ENCODE results near the gene CNTN4. TPM values are rescaled to one million over a fixed set of nuclear protein-coding genes. Genes with fewer than 3 reads are reported as not detected.

CNTN4 gene
- total RNA-seq, 1 donor from 2014 or later = not detected

GRCh38 chr3:2261747-2262146, 163.1 kb downstream of the CNTN4 start:
- intact Hi-C loops (cut with micrococcal nuclease) = no loop called here

- intact Hi-C loops (cut with micrococcal nuclease) = no loop called here
Observed at GRCh38 chr3:2262204-2262603, 163.5 kb downstream of the CNTN4 start.

GRCh38 chr3:2266606-2267005, 167.9 kb downstream of the CNTN4 start:
- intact Hi-C loops (cut with micrococcal nuclease) = no loop called here

GRCh38 chr3:2268779-2269178, 170.1 kb downstream of the CNTN4 start:
- intact Hi-C loops (cut with micrococcal nuclease) = no loop called here

- intact Hi-C loops (cut with micrococcal nuclease) = no loop called here
Observed at GRCh38 chr3:2274526-2274925, 175.9 kb downstream of the CNTN4 start.

GRCh38 chr3:2283818-2284217, 185.2 kb downstream of the CNTN4 start:
- intact Hi-C loops (cut with micrococcal nuclease) = no loop called here

GRCh38 chr3:2300938-2301337, 202.3 kb downstream of the CNTN4 start:
- intact Hi-C loops (cut with micrococcal nuclease) = no loop called here

GRCh38 chr3:2301361-2301760, 202.7 kb downstream of the CNTN4 start:
- intact Hi-C loops (cut with micrococcal nuclease) = no loop called here

- intact Hi-C loops (cut with micrococcal nuclease) = no loop called here
Observed at GRCh38 chr3:2303566-2303965, 204.9 kb downstream of the CNTN4 start.

- intact Hi-C loops (cut with micrococcal nuclease) = no loop called here
Observed at GRCh38 chr3:2311022-2311421, 212.4 kb downstream of the CNTN4 start.

GRCh38 chr3:2317521-2317920, 218.9 kb downstream of the CNTN4 start:
- intact Hi-C loops (cut with micrococcal nuclease) = no loop called here

GRCh38 chr3:2334921-2335320, 236.3 kb downstream of the CNTN4 start:
- intact Hi-C loops (cut with micrococcal nuclease) = no loop called here

- intact Hi-C loops (cut with micrococcal nuclease) = no loop called here
Observed at GRCh38 chr3:2343031-2343682, 244.5 kb downstream of the CNTN4 start.

- intact Hi-C loops (cut with micrococcal nuclease) = no loop called here
Observed at GRCh38 chr3:2352134-2352762, 253.6 kb downstream of the CNTN4 start.

GRCh38 chr3:2354702-2355101, 256.0 kb downstream of the CNTN4 start:
- intact Hi-C loops (cut with micrococcal nuclease) = no loop called here

- intact Hi-C loops (cut with micrococcal nuclease) = no loop called here
Observed at GRCh38 chr3:2356298-2356950, 257.8 kb downstream of the CNTN4 start.

GRCh38 chr3:2360815-2361214, 262.1 kb downstream of the CNTN4 start:
- intact Hi-C loops (cut with micrococcal nuclease) = no loop called here

- intact Hi-C loops (cut with micrococcal nuclease) = no loop called here
Observed at GRCh38 chr3:2362122-2362521, 263.5 kb downstream of the CNTN4 start.

GRCh38 chr3:2363854-2364253, 265.2 kb downstream of the CNTN4 start:
- intact Hi-C loops (cut with micrococcal nuclease) = no loop called here

- intact Hi-C loops (cut with micrococcal nuclease) = no loop called here
Observed at GRCh38 chr3:2370317-2370716, 271.7 kb downstream of the CNTN4 start.

- intact Hi-C loops (cut with micrococcal nuclease) = no loop called here
Observed at GRCh38 chr3:2372306-2372705, 273.6 kb downstream of the CNTN4 start.

GRCh38 chr3:2375376-2375775, 276.7 kb downstream of the CNTN4 start:
- intact Hi-C loops (cut with micrococcal nuclease) = no loop called here

- intact Hi-C loops (cut with micrococcal nuclease) = no loop called here
Observed at GRCh38 chr3:2377281-2377680, 278.6 kb downstream of the CNTN4 start.
